GM13977 (cell line): ENCODE results near the gene SOX4.

ENCODE experiments used
- DNase-seq: peaks from one replicate; pipeline ENCODE4 v3.0.0; 2012; ENCODE audit warnings: low spot score
- CTCF ChIP-seq: IDR thresholded peaks from 2 replicates; pipeline ENCODE4 v1.5.1; 2012; ENCODE audit warnings: mild to moderate bottlenecking, control low read depth; ENCODE audit not compliant: insufficient read depth; ENCODE audit errors: extremely low read depth, missing control alignments
- in situ Hi-C: fragments of 300-500 bp; cut with MboI; formaldehyde crosslinking; loops from one replicate; pipeline ENCODE4 v1.12.0; 2022; ENCODE audit warnings: low sequenced_read_pairs, low pct_unique_long_range_greater_than_20kb, mixed read lengths, inconsistent platforms; ENCODE audit not compliant: unreplicated experiment

Gene SOX4

GRCh38 chr6:21639316-21639715 lies 45.8 kb downstream of the SOX4 start:
- TF ChIP-seq CTCF, result no peak
- in situ Hi-C loops, result no loop called here
- DNase-seq, result no peak
